ENCODE data around the gene CEP76. TPM values are rescaled to one million over a fixed set of nuclear protein-coding genes. Genes with fewer than 3 reads are reported as not detected.

Gene CEP76
- total RNA-seq, 4 donors from 2014 or later: 6.8 to 14.2 (median 9.6) TPM

DNA sequence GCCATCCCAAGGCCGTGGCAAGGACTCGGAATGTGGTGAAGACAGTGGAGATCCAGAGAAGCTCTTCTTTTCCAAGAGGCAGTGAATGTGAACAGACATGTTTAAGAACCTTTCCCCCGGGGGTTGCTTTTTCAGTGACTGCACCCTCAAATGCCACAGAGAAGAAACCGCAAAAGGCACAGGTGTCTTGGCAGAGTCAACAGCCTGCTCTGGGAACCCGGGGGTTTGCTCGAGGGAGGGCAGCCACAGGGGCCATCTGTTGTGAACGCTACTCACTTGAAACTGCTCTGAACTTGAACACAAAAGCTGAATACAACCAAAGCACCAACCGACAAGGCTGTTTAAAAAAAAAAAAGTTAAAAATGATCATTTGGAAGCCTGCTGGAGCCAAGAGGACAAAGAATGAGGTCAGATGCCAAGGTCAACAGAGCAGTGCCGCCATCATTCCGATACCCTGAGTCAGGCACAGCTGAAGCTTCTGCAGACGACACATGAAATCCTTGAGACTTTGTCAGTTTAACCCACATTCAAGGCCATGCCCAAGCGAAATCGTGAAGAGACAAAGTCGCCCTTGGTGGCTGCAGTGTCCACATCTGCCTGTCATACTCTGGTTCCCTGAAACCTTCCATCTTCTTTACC, 47.7 kb upstream of the CEP76 start:
- 52 to 97% methylated on average over 3 to 7 of the region's 14 CpGs for WGBS, 2 donors (ENCODE audit: low coverage in 1 of 2)
- no peaks in the 10 kb centered on the region for H3K4me1 ChIP-seq

DNA sequence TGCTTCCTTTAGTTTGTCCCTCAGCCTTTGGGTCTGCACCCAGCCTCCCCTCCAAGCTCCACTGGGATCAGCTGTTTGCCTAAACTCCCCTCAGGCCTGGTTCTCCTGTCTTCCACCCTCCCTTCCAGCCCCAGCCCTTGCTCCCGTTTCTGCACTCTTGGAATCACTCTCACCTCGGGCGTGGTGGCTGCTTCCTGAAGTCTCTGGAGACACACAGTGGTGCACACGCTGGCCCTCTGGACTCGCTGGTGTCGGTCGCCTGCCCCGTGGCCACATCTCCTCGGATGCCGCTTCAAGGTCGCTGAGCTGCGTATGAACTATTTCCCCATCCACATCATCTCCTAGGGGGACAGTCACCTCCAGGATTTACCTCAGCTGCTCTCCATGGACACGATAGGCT, 46.6 kb upstream of the CEP76 start:
- Histone ChIP-seq H3K27me3 (no peaks in the 10 kb centered on the region), H3K9me3 (no peaks in the 10 kb centered on the region), H3K4me1 (no peaks in the 10 kb centered on the region), H3K27ac (no peak overlapping the region), H3K36me3 (no peaks in the 10 kb centered on the region), H3K4me3 (no peak overlapping the region)
- WGBS, 2 donors (ENCODE audit: low coverage in 1 of 2): 20 to 90% methylated on average over 1 to 4 of the region's 13 CpGs
- TF ChIP-seq EP300 (IDR thresholded peaks at IDR 0.05) (no peak), POLR2AphosphoS5 (IDR thresholded peaks at IDR 0.05) (no peak), POLR2A (IDR thresholded peaks at IDR 0.05) (no peak)
- TF ChIP-seq, protein P1, sequence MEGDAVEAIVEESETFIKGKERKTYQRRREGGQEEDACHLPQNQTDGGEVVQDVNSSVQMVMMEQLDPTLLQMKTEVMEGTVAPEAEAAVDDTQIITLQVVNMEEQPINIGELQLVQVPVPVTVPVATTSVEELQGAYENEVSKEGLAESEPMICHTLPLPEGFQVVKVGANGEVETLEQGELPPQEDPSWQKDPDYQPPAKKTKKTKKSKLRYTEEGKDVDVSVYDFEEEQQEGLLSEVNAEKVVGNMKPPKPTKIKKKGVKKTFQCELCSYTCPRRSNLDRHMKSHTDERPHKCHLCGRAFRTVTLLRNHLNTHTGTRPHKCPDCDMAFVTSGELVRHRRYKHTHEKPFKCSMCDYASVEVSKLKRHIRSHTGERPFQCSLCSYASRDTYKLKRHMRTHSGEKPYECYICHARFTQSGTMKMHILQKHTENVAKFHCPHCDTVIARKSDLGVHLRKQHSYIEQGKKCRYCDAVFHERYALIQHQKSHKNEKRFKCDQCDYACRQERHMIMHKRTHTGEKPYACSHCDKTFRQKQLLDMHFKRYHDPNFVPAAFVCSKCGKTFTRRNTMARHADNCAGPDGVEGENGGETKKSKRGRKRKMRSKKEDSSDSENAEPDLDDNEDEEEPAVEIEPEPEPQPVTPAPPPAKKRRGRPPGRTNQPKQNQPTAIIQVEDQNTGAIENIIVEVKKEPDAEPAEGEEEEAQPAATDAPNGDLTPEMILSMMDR (IDR thresholded peaks at IDR 0.05): no peak
- no peak for ATAC-seq

More for the DNA sequence above, 47.7 kb upstream of the CEP76 start:
- no peak overlapping the region for H3K4me3 ChIP-seq
- no peak for ATAC-seq
- H3K27me3 ChIP-seq: no peaks in the 10 kb centered on the region
- H3K27ac ChIP-seq: no peak overlapping the region
- no peaks in the 10 kb centered on the region for H3K9me3 ChIP-seq
- TF ChIP-seq POLR2A (IDR thresholded peaks at IDR 0.05): no peak
- TF ChIP-seq, protein P1 (IDR thresholded peaks at IDR 0.05): no peak
- no peak for TF ChIP-seq POLR2AphosphoS5 (IDR thresholded peaks at IDR 0.05)
- TF ChIP-seq EP300 (IDR thresholded peaks at IDR 0.05): no peak
- no peaks in the 10 kb centered on the region for H3K36me3 ChIP-seq

DNA sequence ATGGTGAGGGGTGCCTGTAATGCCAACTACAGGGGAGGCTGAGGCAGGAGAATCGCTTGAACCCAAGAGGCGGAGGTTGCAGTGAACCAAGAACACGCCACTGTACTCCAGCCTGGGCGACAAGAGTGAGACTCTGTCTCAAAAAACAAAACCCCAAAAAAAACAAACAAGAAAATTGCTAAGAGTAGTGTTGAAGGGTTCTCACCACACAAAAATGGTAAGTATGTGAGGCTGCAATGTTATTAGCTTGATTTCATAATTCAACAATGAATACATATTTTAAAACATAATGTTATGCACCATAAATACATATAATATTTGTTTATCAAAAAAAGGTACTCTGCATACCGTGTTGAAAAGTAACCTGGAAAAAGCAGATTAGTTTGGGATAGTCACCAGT, 46.1 kb upstream of the CEP76 start:
- WGBS, 2 donors (ENCODE audit: low coverage in 1 of 2): 79 to 87% methylated on average over 4 to 5 of the region's 5 CpGs
- Histone ChIP-seq H3K9me3 (no peaks in the 10 kb centered on the region), H3K27ac (no peak overlapping the region), H3K4me1 (no peaks in the 10 kb centered on the region), H3K27me3 (no peaks in the 10 kb centered on the region), H3K36me3 (no peaks in the 10 kb centered on the region), H3K4me3 (no peak overlapping the region)
- TF ChIP-seq POLR2A (IDR thresholded peaks at IDR 0.05) (no peak), EP300 (IDR thresholded peaks at IDR 0.05) (no peak), POLR2AphosphoS5 (IDR thresholded peaks at IDR 0.05) (no peak)
- TF ChIP-seq, protein P1 (IDR thresholded peaks at IDR 0.05): no peak
- no peak for ATAC-seq

DNA sequence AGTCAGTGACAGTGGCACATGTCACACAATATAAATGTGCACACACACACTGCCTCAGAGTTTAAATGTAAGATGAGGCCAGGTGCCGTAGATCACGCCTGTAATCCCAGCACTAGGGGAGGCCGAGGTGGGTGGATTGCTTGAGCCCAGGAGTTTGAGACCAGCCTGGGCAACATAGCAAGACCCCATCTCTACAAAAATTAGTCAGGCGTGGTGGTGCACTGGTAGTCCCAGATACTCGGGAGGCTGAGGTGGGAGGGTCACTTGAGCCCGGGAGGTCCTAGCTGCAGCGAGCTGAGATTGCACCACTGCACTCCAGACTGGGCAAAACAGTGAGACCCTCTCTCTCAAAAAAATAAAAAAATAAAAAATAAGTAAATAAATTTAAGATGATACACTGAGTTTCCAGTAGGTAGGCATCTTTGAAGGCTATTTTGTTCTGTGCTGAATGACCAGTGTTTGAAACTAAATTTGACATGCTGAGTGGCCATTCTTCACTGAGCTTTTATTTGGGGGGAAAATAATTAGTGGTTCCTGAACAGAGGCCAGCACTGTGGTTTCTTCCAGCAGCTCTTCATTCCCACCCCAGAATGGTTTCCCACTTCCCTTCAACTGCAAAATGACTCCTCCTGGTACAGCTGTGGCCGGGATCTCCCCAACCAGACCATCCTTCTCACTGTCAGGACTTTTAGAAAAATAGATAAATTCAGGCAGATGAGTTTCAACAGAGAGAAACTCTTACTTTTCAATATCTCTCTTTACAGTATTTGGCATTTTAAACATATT, 45.2 kb upstream of the CEP76 start:
- TF ChIP-seq POLR2A (IDR thresholded peaks at IDR 0.05): no peak
- ATAC-seq: no peak
- WGBS, 2 donors (ENCODE audit: low coverage in 1 of 2): 56 to 85% methylated on average over 1 to 7 of the region's 8 CpGs

DNA sequence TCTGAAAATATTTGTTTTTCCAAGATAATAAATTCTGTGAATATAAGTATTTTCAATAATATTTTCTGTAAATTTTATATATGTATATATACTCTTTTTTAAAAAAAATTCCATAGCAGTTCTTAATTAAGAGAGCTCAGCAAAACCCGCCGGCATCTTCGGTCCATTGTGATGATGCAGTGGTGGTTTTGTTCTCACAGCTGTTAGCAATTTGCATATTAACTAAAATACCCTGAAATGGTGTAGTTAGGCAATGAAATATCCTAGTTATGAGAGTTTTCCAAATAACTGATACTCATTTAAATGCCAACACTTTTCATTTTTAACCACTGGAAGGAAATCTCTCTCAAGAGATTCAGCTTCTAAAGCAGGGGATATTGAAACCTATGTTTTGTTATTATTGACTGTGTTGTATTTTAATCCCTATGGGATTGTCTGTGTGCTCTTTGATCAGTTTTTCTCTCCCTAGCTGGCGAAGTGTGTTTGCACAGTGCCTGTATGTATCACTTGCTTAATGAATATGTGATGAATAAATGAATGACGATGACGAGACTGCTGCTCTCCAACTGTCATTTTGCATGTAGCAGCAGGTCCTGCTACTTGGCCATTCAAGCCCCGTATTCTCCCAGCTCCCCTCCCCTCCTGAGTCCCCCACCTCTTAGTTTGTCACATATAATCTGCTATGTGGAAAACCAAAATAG, 42.7 kb upstream of the CEP76 start:
- no peak for ATAC-seq
- no peaks in the 10 kb centered on the region for H3K9me3 ChIP-seq
- no peak overlapping the region for H3K4me3 ChIP-seq
- no peak for TF ChIP-seq EP300 (IDR thresholded peaks at IDR 0.05)
- TF ChIP-seq, protein P1 (IDR thresholded peaks at IDR 0.05): no peak
- H3K27ac ChIP-seq: no peak overlapping the region
- no peaks in the 10 kb centered on the region for H3K4me1 ChIP-seq
- H3K36me3 ChIP-seq: no peaks in the 10 kb centered on the region
- 86 to 94% methylated on average over 6 to 7 of the region's 7 CpGs for WGBS, 2 donors (ENCODE audit: low coverage in 1 of 2)
- no peaks in the 10 kb centered on the region for H3K27me3 ChIP-seq

More for the DNA sequence above, 45.2 kb upstream of the CEP76 start:
- no peaks in the 10 kb centered on the region for H3K36me3 ChIP-seq
- H3K27me3 ChIP-seq: no peaks in the 10 kb centered on the region
- no peaks in the 10 kb centered on the region for H3K4me1 ChIP-seq
- no peak overlapping the region for H3K27ac ChIP-seq
- H3K4me3 ChIP-seq: no peak overlapping the region
- no peaks in the 10 kb centered on the region for H3K9me3 ChIP-seq

Measured in gastroesophageal sphincter (tissue), 4 donors.